Inflammatory macrophage treated with lipopolysaccharide for 4 hours (primary cell): Measurements from ENCODE around the gene FAF1.
A peak's percentile ranks its signal among the peaks of the same experiment; 100 is the strongest.

Experiments
- DNase-seq: peaks from one replicate; pipeline ENCODE4 v3.0.0-alpha.2; 2020

Gene FAF1

GRCh38 chr1:50611675-50612074 lies 348.4 kb downstream of the FAF1 start:
- DNase-seq: no peak

GRCh38 chr1:50610563-50610962 lies 349.5 kb downstream of the FAF1 start:
- no peak for DNase-seq

- no peak for DNase-seq
Measured at GRCh38 chr1:50609508-50609907, 350.6 kb downstream of the FAF1 start.

- peak; percentile 23 for DNase-seq
Measured at GRCh38 chr1:50605186-50605875, 354.7 kb downstream of the FAF1 start.

- DNase-seq: no peak
Measured at GRCh38 chr1:50604580-50604979, 355.5 kb downstream of the FAF1 start.

- DNase-seq: no peak
Measured at GRCh38 chr1:50603274-50604271, 356.5 kb downstream of the FAF1 start.

GRCh38 chr1:50599546-50599945 lies 360.5 kb downstream of the FAF1 start:
- DNase-seq: no peak

GRCh38 chr1:50595874-50596273 lies 364.2 kb downstream of the FAF1 start:
- no peak for DNase-seq

GRCh38 chr1:50593515-50593914 lies 366.6 kb downstream of the FAF1 start:
- DNase-seq: no peak

GRCh38 chr1:50591598-50591997 lies 368.5 kb downstream of the FAF1 start:
- DNase-seq: no peak

- no peak for DNase-seq
Measured at GRCh38 chr1:50582346-50582745, 377.7 kb downstream of the FAF1 start.

GRCh38 chr1:50570066-50570468 lies 390.0 kb downstream of the FAF1 start:
- DNase-seq: no peak

- no peak for DNase-seq
Measured at GRCh38 chr1:50568782-50569181, 391.3 kb downstream of the FAF1 start.

- no peak for DNase-seq
Measured at GRCh38 chr1:50566405-50566804, 393.7 kb downstream of the FAF1 start.

GRCh38 chr1:50564417-50564816 lies 395.6 kb downstream of the FAF1 start:
- no peak for DNase-seq

GRCh38 chr1:50562106-50562505 lies 398.0 kb downstream of the FAF1 start:
- DNase-seq: no peak

GRCh38 chr1:50559421-50559820 lies 400.6 kb downstream of the FAF1 start:
- no peak for DNase-seq

- no peak for DNase-seq
Measured at GRCh38 chr1:50553921-50554320, 406.1 kb downstream of the FAF1 start.

- no peak for DNase-seq
Measured at GRCh38 chr1:50548243-50548642, 411.8 kb downstream of the FAF1 start.

GRCh38 chr1:50542362-50542761 lies 417.7 kb downstream of the FAF1 start:
- no peak for DNase-seq

- no peak for DNase-seq
Measured at GRCh38 chr1:50538476-50538875, 421.6 kb downstream of the FAF1 start.

GRCh38 chr1:50531601-50532000 lies 428.5 kb downstream of the FAF1 start:
- DNase-seq: no peak

- no peak for DNase-seq
Measured at GRCh38 chr1:50531027-50531426, 429.0 kb downstream of the FAF1 start.

- DNase-seq: no peak
Measured at GRCh38 chr1:50529510-50529909, 430.6 kb downstream of the FAF1 start.
